Measurements from ENCODE around the gene TMEM232. TPM values are rescaled to one million over a fixed set of nuclear protein-coding genes. Genes with fewer than 3 reads are reported as not detected.
"Not testable (repeated sequence)": the region's sequence is repeated elsewhere in the genome, so short reads cannot be mapped to it uniquely, and the experiment has no call there.

TMEM232 gene
- total RNA-seq, 4 donors from 2014 or later, result 10.5 to 26.8 (median 11.6) TPM

DNA sequence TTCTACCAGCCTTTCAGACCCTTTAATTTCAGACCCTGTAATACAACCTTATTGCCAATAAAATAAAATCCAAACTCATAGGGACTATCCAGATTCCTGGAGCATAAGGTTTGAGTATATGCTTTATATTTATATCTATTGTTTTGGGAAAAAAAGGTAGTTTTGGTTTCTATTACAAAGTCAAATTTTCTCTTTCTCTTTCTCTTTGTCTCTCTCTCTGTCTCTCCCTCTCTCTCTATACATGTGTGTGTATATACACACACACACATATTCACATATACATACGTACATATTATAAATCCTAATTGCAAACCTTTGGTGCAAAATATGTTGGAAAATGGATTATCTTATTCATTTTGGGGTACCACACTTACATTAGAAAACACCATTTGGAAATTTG, 39.0 kb downstream of the TMEM232 start:
- Histone ChIP-seq H3K36me3 (no peaks in the 10 kb centered on the region), H3K27me3 (no peaks in the 10 kb centered on the region), H3K4me1 (no peaks in the 10 kb centered on the region), H3K4me3 (replicated peaks in 1 of 3) (no peak overlapping the region), H3K9me3 (no peaks in the 10 kb centered on the region), H3K27ac (no peak overlapping the region)
- 93 to 95% methylated on average over 1 of the region's 1 CpG for WGBS, 2 donors
- intact Hi-C loops (cut with DNase I), result no loop called here
- TF ChIP-seq, protein P1, sequence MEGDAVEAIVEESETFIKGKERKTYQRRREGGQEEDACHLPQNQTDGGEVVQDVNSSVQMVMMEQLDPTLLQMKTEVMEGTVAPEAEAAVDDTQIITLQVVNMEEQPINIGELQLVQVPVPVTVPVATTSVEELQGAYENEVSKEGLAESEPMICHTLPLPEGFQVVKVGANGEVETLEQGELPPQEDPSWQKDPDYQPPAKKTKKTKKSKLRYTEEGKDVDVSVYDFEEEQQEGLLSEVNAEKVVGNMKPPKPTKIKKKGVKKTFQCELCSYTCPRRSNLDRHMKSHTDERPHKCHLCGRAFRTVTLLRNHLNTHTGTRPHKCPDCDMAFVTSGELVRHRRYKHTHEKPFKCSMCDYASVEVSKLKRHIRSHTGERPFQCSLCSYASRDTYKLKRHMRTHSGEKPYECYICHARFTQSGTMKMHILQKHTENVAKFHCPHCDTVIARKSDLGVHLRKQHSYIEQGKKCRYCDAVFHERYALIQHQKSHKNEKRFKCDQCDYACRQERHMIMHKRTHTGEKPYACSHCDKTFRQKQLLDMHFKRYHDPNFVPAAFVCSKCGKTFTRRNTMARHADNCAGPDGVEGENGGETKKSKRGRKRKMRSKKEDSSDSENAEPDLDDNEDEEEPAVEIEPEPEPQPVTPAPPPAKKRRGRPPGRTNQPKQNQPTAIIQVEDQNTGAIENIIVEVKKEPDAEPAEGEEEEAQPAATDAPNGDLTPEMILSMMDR (IDR thresholded peaks at IDR 0.05), result no peak
- TF ChIP-seq POLR2A (IDR thresholded peaks at IDR 0.05), result no peak
- DNase-seq, result no peak

DNA sequence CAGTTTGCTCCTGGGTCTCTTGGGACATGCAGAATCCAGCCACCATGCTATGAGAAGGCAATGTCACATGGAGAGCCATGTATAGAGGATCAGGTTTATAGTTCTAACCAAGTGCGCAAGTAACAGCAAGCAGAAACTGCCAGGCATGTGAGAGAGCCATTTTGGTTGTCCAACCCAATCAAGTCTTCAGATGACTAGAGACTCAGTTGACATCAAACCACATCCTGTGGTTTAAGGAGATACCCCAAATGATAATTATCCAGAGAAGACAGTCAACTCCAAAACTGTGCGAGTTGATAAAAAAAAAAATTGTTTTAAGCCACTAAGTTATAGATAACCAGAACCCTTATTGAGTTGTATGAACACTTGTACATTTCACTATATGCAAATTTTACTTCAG, 40.2 kb downstream of the TMEM232 start:
- intact Hi-C loops (cut with DNase I), result no loop called here
- whole genome bisulfite sequencing, 2 donors, result 96 to 97% methylated on average over 2 of the region's 2 CpGs
- H3K36me3 ChIP-seq, result no peaks in the 10 kb centered on the region
- no peak overlapping the region for H3K27ac ChIP-seq
- H3K4me3 ChIP-seq (replicated peaks in 1 of 3), result no peak overlapping the region
- DNase-seq, result no peak
- no peaks in the 10 kb centered on the region for H3K27me3 ChIP-seq
- no peaks in the 10 kb centered on the region for H3K4me1 ChIP-seq
- TF ChIP-seq, protein P1 (IDR thresholded peaks at IDR 0.05), result no peak
- TF ChIP-seq POLR2A (IDR thresholded peaks at IDR 0.05), result no peak
- no peaks in the 10 kb centered on the region for H3K9me3 ChIP-seq

DNA sequence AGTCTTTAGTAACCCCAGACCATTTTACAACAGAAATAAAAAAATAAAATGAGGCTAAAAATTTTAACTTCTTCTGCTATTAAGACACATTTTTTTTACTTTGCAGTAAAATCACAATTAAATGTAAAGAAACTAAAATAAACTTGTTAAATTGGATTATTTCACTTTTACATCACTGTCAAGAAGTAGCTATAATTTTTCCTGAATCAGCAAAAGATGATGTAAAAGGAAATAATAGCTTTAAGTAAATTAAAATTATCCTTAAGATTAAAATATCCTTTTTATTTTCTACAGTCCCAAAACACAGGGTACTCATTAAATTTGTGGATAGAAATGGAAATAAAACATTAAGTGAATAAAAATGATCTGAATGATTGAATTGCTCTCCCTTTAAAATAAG, 44.5 kb downstream of the TMEM232 start:
- no peaks in the 10 kb centered on the region for H3K36me3 ChIP-seq
- TF ChIP-seq, protein P1 (IDR thresholded peaks at IDR 0.05), result no peak
- TF ChIP-seq POLR2A (IDR thresholded peaks at IDR 0.05), result no peak
- no peaks in the 10 kb centered on the region for H3K4me1 ChIP-seq
- no peak overlapping the region for H3K4me3 ChIP-seq (replicated peaks in 1 of 3)
- intact Hi-C loops (cut with DNase I), result no loop called here
- no peak for DNase-seq
- H3K9me3 ChIP-seq, result no peaks in the 10 kb centered on the region
- no peak overlapping the region for H3K27ac ChIP-seq
- no peaks in the 10 kb centered on the region for H3K27me3 ChIP-seq

DNA sequence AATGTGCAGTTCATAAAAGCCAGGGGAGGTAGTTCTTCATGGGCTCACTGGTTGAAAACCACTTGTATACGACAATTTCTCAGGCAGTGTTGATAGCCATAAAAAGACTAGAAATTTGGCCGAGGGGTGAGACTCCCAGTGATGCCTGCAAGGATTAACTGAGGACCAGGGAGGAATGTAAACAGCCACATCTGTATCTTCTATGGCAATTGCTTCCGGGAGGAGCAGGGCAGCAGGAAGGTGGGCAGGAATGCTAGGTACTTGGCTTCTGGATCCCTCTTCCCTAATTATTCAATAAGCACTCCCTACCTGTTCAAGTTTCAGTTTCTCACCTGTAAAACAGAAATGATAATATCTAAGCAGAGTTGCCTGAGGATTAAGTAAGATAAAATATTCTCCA, 45.4 kb downstream of the TMEM232 start:
- WGBS, 2 donors, result 55 to 62% methylated on average over 3 of the region's 3 CpGs
- Histone ChIP-seq H3K4me3 (replicated peaks in 1 of 3) (no peak overlapping the region), H3K36me3 (no peaks in the 10 kb centered on the region), H3K4me1 (no peaks in the 10 kb centered on the region), H3K9me3 (no peaks in the 10 kb centered on the region), H3K27me3 (no peaks in the 10 kb centered on the region), H3K27ac (no peak overlapping the region)
- intact Hi-C loops (cut with DNase I), result no loop called here
- no peak for TF ChIP-seq POLR2A (IDR thresholded peaks at IDR 0.05)
- DNase-seq, result no peak

DNA sequence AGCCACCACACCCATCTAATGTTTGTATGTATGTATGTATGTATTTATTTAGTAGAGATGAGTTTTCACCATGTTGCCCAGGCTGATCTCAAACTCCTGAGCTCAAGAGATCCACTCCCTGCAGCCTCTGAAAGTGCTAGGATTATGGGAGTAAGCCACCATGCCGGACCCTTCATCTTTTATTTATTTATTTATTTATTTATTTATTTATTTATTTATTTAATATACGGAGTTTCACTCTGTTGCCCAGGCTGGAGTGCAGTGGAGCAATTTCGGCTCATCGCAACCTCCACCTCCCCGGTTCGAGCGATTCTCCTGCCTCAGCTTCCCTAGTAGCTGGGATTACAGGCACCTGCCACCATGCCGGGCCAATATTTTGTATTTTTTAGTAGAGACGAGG, 49.9 kb downstream of the TMEM232 start:
- intact Hi-C loops (cut with DNase I); H3K27me3 ChIP-seq; H3K36me3 ChIP-seq; H3K4me1 ChIP-seq; DNase-seq; H3K27ac ChIP-seq; H3K4me3 ChIP-seq (replicated peaks in 1 of 3); H3K9me3 ChIP-seq: not testable (repeated sequence)
- 97% methylated on average over 9 of the region's 9 CpGs for WGBS, 2 donors

DNA sequence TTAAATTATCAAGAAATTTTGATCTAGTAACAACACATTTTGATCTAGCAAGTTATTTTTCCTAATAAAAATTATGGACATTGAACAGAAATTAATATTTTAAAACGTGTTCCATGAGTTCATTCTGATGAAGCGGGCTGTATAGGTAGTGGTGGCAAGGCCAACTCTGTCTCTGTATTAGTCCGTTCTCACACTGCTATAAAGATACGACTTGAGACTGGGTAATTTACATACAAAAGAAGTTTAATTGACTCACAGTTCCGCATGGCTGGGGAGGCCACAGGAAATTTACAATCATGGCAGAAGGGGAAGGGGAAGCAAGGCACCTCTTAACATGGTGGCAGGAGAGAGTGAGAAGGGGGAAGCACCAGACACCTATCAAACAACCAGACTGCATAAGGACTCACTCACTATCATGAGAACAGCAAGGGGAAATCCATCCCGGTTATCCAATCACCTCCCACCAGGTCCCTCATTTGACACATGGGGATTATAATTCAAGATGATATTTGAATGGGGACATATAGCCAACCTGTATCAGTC, 61.2 kb downstream of the TMEM232 start:
- no peak overlapping the region for H3K27ac ChIP-seq
- no peaks in the 10 kb centered on the region for H3K36me3 ChIP-seq
- no peak for DNase-seq
- intact Hi-C loops (cut with DNase I), result no loop called here
- no peaks in the 10 kb centered on the region for H3K9me3 ChIP-seq
- no peaks in the 10 kb centered on the region for H3K27me3 ChIP-seq
- no peaks in the 10 kb centered on the region for H3K4me1 ChIP-seq
- H3K4me3 ChIP-seq (replicated peaks in 1 of 3), result no peak overlapping the region
- TF ChIP-seq, protein P1 (IDR thresholded peaks at IDR 0.05), result no peak
- no peak for TF ChIP-seq POLR2A (IDR thresholded peaks at IDR 0.05)
- 78 to 80% methylated on average over 6 of the region's 6 CpGs for WGBS, 2 donors

All from thyroid gland (tissue), 4 donors.